Astrocyte (in vitro differentiated cells and primary cell): ENCODE results near the gene ATP2B2. TPM values are rescaled to one million over a fixed set of nuclear protein-coding genes. Genes with fewer than 3 reads are reported as not detected.

Experiments
- DNase-seq: peaks from one replicate; pipeline ENCODE4 v3.0.0-alpha.2; 2010; ENCODE audit warnings: low read depth
- FAIRE-seq: peaks from 2 replicates; lab custom pipeline; 2011; peaks lifted over from hg19 to GRCh38; lab: Jason Lieb, UNC
- H2AFZ ChIP-seq: 2 replicates; pipeline ENCODE4 v1.6.0; 2012; ENCODE audit warnings: low read depth, low read length, inconsistent platforms
- H3K27ac ChIP-seq: 2 replicates; pipeline ENCODE4 v1.5.1; 2011; ENCODE audit warnings: low read depth, low read length, inconsistent platforms
- H3K27me3 ChIP-seq: 2 replicates; pipeline ENCODE4 v1.6.0; 2011; ENCODE audit warnings: low read length, inconsistent platforms; ENCODE audit not compliant: insufficient read depth
- H3K36me3 ChIP-seq: 2 replicates; pipeline ENCODE4 v1.5.1; 2011; ENCODE audit warnings: low read length, inconsistent platforms; ENCODE audit not compliant: insufficient read depth
- H3K4me1 ChIP-seq: 2 replicates; pipeline ENCODE4 v1.5.1; 2011; ENCODE audit warnings: low read length, inconsistent platforms; ENCODE audit not compliant: insufficient read depth
- H3K4me2 ChIP-seq: 2 replicates; pipeline ENCODE4 v1.6.0; 2012; ENCODE audit warnings: low read length, inconsistent platforms
- H3K4me3 ChIP-seq: 2 replicates; pipeline ENCODE4 v1.5.1; 2011; ENCODE audit warnings: low read depth, mild to moderate bottlenecking, low read length, inconsistent platforms; ENCODE audit not compliant: insufficient read depth
- H3K79me2 ChIP-seq: 2 replicates; pipeline ENCODE4 v1.6.0; 2012; ENCODE audit warnings: mild to moderate bottlenecking, low read length, inconsistent platforms; ENCODE audit not compliant: insufficient read depth
- H3K9ac ChIP-seq: 2 replicates; pipeline ENCODE4 v1.6.0; 2012; ENCODE audit warnings: mild to moderate bottlenecking, low read length, inconsistent platforms
- H3K9me3 ChIP-seq: 2 replicates; pipeline ENCODE4 v1.5.1; 2012; ENCODE audit warnings: low read depth, mild to moderate bottlenecking, low read length, inconsistent platforms; ENCODE audit not compliant: insufficient read depth
- H4K20me1 ChIP-seq: 2 replicates; pipeline ENCODE4 v1.6.0; 2012; ENCODE audit warnings: low read length, inconsistent platforms; ENCODE audit not compliant: insufficient read depth
- H3K27ac Mint-ChIP-seq: one replicate; pipeline ENCODE4 v1.8.0; 2021; ENCODE audit warnings: mild to moderate bottlenecking, mixed read lengths; ENCODE audit not compliant: unreplicated experiment
- H3K27me3 Mint-ChIP-seq: one replicate; pipeline ENCODE4 v1.8.0; 2021; ENCODE audit warnings: low read depth, mixed read lengths; ENCODE audit not compliant: unreplicated experiment
- H3K36me3 Mint-ChIP-seq: one replicate; pipeline ENCODE4 v1.8.0; 2021; ENCODE audit warnings: low read depth, mixed read lengths; ENCODE audit not compliant: unreplicated experiment
- H3K4me1 Mint-ChIP-seq: one replicate; pipeline ENCODE4 v1.8.0; 2021; ENCODE audit warnings: low read depth, mixed read lengths; ENCODE audit not compliant: unreplicated experiment
- H3K4me3 Mint-ChIP-seq: one replicate; pipeline ENCODE4 v1.8.0; 2021; ENCODE audit warnings: mild to moderate bottlenecking, moderate library complexity, mixed read lengths; ENCODE audit not compliant: unreplicated experiment
- H3K9me3 Mint-ChIP-seq: one replicate; pipeline ENCODE4 v1.8.0; 2021; ENCODE audit warnings: mild to moderate bottlenecking, mixed read lengths; ENCODE audit not compliant: unreplicated experiment
- EZH2 ChIP-seq: IDR thresholded peaks from 2 replicates; pipeline ENCODE4 v1.6.1; 2012; ENCODE audit warnings: mild to moderate bottlenecking, low read length, inconsistent platforms; ENCODE audit not compliant: insufficient read depth
- total RNA-seq: library from RNA; stranded (reverse); gene quantifications from 2 replicates; pipeline ENCODE4 v1.2.1, GENCODE V29; 2021
- TF ChIP-seq, protein P1 (sequence below): IDR thresholded peaks from 2 replicates; pipeline ENCODE4 v1.5.1; 2011; ENCODE audit warnings: low read depth, mild to moderate bottlenecking, inconsistent platforms, low read length, moderate library complexity; ENCODE audit not compliant: insufficient read depth

ATP2B2 gene
- total RNA-seq, 1 donor from 2014 or later, result 0.05 TPM

DNA sequence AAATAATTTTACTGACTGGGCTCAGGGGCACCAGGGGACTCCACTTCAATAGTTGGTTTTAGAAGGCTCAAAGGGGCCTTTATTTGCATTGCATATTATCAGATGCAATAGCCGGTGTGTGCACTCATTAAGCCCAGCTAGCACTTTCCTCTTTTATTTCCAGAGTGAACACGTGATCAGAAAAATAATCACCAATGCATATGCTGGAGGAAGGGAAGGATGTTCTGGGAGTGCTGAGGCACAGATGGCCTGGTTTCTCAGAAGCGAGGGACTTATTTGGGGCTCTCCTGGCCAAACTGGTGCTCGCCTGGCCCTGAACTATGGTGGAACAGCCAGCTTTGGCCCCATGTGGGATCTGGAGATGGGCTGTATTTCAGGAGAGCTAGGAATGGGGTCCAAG lies 124.0 kb downstream of the ATP2B2 start:
- no peaks in the 10 kb centered on the region for H3K4me1 ChIP-seq
- H3K9ac ChIP-seq, result no peak overlapping the region
- no peaks in the 10 kb centered on the region for H4K20me1 ChIP-seq
- H3K27ac ChIP-seq, result no peak overlapping the region
- Mint-ChIP-seq H3K36me3 (no peaks in the 10 kb centered on the region), H3K9me3 (no peaks in the 10 kb centered on the region), H3K27ac (no peak overlapping the region), H3K4me3 (no peak overlapping the region), H3K4me1 (no peaks in the 10 kb centered on the region), H3K27me3 (peaks cover 60% of the 10 kb centered on the region)
- H3K4me2 ChIP-seq, result no peak overlapping the region
- no peak overlapping the region for H3K4me3 ChIP-seq
- H3K9me3 ChIP-seq, result peaks cover 2% of the 10 kb centered on the region
- no peak for TF ChIP-seq EZH2
- TF ChIP-seq, protein P1, sequence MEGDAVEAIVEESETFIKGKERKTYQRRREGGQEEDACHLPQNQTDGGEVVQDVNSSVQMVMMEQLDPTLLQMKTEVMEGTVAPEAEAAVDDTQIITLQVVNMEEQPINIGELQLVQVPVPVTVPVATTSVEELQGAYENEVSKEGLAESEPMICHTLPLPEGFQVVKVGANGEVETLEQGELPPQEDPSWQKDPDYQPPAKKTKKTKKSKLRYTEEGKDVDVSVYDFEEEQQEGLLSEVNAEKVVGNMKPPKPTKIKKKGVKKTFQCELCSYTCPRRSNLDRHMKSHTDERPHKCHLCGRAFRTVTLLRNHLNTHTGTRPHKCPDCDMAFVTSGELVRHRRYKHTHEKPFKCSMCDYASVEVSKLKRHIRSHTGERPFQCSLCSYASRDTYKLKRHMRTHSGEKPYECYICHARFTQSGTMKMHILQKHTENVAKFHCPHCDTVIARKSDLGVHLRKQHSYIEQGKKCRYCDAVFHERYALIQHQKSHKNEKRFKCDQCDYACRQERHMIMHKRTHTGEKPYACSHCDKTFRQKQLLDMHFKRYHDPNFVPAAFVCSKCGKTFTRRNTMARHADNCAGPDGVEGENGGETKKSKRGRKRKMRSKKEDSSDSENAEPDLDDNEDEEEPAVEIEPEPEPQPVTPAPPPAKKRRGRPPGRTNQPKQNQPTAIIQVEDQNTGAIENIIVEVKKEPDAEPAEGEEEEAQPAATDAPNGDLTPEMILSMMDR, result no peak
- H3K27me3 ChIP-seq, result peaks cover 4% of the 10 kb centered on the region
- no peaks in the 10 kb centered on the region for H3K36me3 ChIP-seq
- FAIRE-seq (no peak), DNase-seq (no peak)
- H3K79me2 ChIP-seq, result no peaks in the 10 kb centered on the region
- H2AFZ ChIP-seq, result no peak overlapping the region

DNA sequence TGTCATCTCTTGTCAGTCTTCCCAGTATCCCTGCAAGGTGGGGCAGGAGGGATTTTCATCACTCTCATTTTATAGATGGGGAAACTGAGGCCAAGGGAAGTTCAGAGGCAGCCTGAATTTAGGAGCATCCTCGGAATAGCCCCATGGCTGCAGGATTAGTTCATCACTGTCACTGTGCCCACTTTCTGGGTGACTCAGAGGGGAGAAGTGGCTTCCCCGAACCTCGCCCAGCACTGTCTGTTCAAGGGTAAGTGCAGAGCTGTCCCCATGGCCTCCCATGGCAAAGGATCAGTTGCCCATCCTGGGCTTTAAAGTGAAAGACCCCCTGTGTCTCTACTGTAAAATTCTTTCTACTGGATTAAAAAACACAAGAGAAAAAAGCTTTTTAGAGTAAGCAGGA lies 124.5 kb downstream of the ATP2B2 start:
- H3K4me1 Mint-ChIP-seq, result no peaks in the 10 kb centered on the region
- FAIRE-seq, result no peak
- TF ChIP-seq, protein P1, result no peak
- no peak for TF ChIP-seq EZH2

DNA sequence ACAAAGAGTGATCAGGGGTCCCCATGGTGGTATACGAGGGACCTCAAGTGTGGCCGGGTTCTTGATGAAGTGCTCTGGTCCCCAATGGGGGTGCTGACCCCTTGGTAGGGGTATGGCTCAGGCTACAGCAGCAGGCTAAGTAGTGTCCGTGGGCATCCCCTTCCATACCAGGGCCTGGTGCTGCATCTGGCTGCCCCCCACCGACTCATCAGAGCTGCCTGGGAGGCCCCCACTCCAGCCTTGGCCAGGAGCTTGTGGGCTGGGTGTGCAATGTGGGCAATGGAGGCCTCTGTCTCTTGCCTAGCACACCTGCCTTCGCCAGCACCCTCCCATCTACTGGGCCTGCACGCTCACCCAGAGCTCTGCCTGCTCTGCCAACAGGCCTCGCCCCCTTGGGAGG lies 125.4 kb downstream of the ATP2B2 start:
- H3K9me3 Mint-ChIP-seq, result no peaks in the 10 kb centered on the region
- H3K4me3 Mint-ChIP-seq, result no peak overlapping the region
- H3K36me3 ChIP-seq, result no peaks in the 10 kb centered on the region
- H3K4me3 ChIP-seq, result no peak overlapping the region
- no peak overlapping the region for H2AFZ ChIP-seq
- H3K9ac ChIP-seq, result no peak overlapping the region
- H3K4me2 ChIP-seq, result no peak overlapping the region
- H3K9me3 ChIP-seq, result no peaks in the 10 kb centered on the region
- H3K4me1 Mint-ChIP-seq, result no peaks in the 10 kb centered on the region
- no peak for TF ChIP-seq EZH2
- TF ChIP-seq, protein P1, result no peak
- no peaks in the 10 kb centered on the region for H3K79me2 ChIP-seq
- no peaks in the 10 kb centered on the region for H4K20me1 ChIP-seq
- DNase-seq, result no peak
- no peak overlapping the region for H3K27ac ChIP-seq
- H3K27ac Mint-ChIP-seq, result no peak overlapping the region
- peaks cover 56% of the 10 kb centered on the region for H3K27me3 Mint-ChIP-seq
- peaks cover 4% of the 10 kb centered on the region for H3K27me3 ChIP-seq
- no peaks in the 10 kb centered on the region for H3K4me1 ChIP-seq
- H3K36me3 Mint-ChIP-seq, result no peaks in the 10 kb centered on the region
- FAIRE-seq, result no peak

More for the DNA sequence above, 124.5 kb downstream of the ATP2B2 start:
- no peaks in the 10 kb centered on the region for H3K36me3 ChIP-seq
- H3K27ac ChIP-seq, result no peak overlapping the region
- no peak for DNase-seq
- H3K9ac ChIP-seq, result no peak overlapping the region
- H3K9me3 ChIP-seq, result no peaks in the 10 kb centered on the region
- Mint-ChIP-seq H3K27me3 (peaks cover 61% of the 10 kb centered on the region), H3K9me3 (no peaks in the 10 kb centered on the region), H3K4me3 (no peak overlapping the region), H3K27ac (no peak overlapping the region), H3K36me3 (no peaks in the 10 kb centered on the region)
- no peak overlapping the region for H3K4me3 ChIP-seq
- no peaks in the 10 kb centered on the region for H3K4me1 ChIP-seq
- peaks cover 4% of the 10 kb centered on the region for H3K27me3 ChIP-seq
- no peaks in the 10 kb centered on the region for H3K79me2 ChIP-seq
- H4K20me1 ChIP-seq, result no peaks in the 10 kb centered on the region
- no peak overlapping the region for H2AFZ ChIP-seq
- no peak overlapping the region for H3K4me2 ChIP-seq
